ENCODE results near the gene DUSP11.

Gene DUSP11

DNA sequence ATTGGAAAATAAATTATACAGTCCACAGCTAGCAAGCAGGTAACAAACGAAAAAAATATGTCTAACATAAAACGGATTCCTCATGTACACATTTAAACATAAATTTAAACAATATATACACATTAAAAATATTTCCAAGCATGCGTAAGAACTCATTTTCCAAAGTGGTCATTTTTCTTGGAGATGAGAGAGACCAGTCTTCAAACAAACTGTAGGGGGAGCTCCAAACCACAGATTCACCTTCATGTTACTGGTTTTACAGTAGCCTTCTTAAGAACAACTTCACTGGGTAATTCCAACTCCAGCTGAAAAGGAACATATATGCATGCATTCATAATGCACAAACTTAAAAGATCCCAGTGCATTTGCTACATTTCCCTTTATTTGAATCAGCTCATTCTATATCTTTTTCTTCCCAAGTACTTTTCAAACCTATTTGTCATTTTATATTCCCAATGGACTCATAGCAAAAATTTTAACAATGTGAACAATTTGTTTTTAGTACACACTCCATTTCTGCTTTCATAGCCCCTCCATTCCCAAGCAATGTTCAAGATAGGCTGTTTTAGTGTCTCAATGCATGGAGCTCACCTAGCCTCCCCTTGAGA, 44.1 kb upstream of the DUSP11 start:
- TF ChIP-seq, protein P1, sequence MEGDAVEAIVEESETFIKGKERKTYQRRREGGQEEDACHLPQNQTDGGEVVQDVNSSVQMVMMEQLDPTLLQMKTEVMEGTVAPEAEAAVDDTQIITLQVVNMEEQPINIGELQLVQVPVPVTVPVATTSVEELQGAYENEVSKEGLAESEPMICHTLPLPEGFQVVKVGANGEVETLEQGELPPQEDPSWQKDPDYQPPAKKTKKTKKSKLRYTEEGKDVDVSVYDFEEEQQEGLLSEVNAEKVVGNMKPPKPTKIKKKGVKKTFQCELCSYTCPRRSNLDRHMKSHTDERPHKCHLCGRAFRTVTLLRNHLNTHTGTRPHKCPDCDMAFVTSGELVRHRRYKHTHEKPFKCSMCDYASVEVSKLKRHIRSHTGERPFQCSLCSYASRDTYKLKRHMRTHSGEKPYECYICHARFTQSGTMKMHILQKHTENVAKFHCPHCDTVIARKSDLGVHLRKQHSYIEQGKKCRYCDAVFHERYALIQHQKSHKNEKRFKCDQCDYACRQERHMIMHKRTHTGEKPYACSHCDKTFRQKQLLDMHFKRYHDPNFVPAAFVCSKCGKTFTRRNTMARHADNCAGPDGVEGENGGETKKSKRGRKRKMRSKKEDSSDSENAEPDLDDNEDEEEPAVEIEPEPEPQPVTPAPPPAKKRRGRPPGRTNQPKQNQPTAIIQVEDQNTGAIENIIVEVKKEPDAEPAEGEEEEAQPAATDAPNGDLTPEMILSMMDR (IDR thresholded peaks at IDR 0.05; ENCODE audit: low read depth, low read length): peak; percentile 77
- in situ Hi-C loops (cut with HindIII; ENCODE audit: low sequenced_read_pairs): no loop called here
- no peak overlapping the region for H3K4me3 ChIP-seq (ENCODE audit: low read depth, low read length)
- peak; percentile 88 for DNase-seq (ENCODE audit: low read depth, low spot score)

DNA sequence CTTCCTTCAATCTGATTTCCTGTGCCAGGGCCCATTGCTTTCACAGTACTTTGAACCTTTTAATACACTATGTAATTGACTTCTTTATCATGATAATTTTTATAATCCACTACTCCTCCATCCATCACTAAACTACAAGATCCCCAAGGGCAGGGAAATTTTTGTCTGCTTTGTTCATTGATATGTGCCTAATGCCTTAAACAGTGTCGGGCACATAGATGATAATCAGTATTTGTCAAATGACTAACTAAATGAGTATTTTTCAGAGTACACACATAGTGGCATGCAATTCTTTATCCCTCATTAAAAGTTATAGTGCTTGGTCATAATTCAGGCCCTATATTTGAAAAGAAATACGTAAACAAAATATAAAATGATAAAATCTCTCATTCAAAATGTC, 43.5 kb upstream of the DUSP11 start:
- no peak overlapping the region for H3K4me3 ChIP-seq (ENCODE audit: low read depth, low read length)
- no peak for DNase-seq (ENCODE audit: low read depth, low spot score)
- in situ Hi-C loops (cut with HindIII; ENCODE audit: low sequenced_read_pairs): no loop called here
- TF ChIP-seq, protein P1 (IDR thresholded peaks at IDR 0.05; ENCODE audit: low read depth, low read length): no peak

DNA sequence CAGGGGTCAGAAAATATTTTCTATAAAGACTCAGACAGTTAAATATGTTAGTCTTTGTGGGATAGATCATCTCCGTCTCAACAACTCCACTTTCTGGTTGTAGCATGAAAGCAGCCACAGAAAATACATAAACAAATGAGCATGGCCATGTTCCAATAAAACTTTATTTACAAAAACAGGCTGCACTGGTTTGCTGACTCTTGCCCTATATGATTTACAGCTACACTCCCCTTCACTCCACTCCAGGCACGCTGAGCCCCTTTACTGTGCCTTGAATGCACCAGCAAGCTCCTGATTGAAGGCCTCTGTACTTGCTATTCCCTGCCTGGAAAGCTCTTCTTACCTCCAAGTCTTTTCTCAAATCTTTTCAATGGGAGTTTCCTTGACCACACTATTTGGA, 43.1 kb upstream of the DUSP11 start:
- TF ChIP-seq, protein P1 (IDR thresholded peaks at IDR 0.05; ENCODE audit: low read depth, low read length): no peak
- in situ Hi-C loops (cut with HindIII; ENCODE audit: low sequenced_read_pairs): no loop called here
- DNase-seq (ENCODE audit: low read depth, low spot score): no peak
- no peak overlapping the region for H3K4me3 ChIP-seq (ENCODE audit: low read depth, low read length)

DNA sequence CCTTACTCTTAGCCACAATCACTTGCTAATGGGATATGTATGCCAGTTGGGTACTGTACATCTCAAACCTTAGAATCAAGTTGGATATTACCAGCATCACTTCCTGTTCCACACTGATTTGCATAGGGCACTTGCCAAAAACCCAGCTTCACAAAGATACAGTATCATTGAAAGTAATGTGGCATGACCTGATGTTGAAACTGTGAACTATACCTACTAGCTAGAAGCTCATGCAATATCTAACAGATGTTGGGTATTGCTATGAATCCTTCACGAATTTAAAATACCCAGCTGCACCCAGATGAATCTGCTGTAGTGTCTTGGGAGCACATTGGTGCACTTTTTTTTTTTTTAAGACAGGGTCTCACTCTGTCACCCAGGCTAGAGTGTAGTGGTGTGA, 42.4 kb upstream of the DUSP11 start:
- no peak for DNase-seq (ENCODE audit: low read depth, low spot score)
- in situ Hi-C loops (cut with HindIII; ENCODE audit: low sequenced_read_pairs): no loop called here
- TF ChIP-seq, protein P1 (IDR thresholded peaks at IDR 0.05; ENCODE audit: low read depth, low read length): no peak
- no peak overlapping the region for H3K4me3 ChIP-seq (ENCODE audit: low read depth, low read length)

DNA sequence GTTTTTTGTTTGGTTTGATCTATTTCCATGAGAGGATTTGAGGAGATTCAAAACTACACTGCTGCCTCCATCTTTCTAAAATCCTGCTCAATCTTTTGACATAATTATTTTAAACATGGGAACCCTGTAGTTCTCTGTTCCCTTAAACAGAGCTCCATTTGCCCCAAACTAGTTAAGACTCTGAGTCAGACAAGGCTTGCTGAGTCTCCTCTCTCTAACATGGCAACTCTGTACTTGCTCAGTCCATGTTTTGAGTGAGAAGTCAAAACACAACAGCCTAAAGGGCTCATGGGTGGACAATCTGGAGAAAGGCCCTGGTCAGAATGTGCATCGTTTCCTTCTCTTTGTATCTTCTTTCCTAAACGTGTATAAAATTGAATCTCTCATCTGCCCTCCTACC, 41.8 kb upstream of the DUSP11 start:
- TF ChIP-seq, protein P1 (IDR thresholded peaks at IDR 0.05; ENCODE audit: low read depth, low read length): no peak
- in situ Hi-C loops (cut with HindIII; ENCODE audit: low sequenced_read_pairs): no loop called here
- no peak for DNase-seq (ENCODE audit: low read depth, low spot score)

DNA sequence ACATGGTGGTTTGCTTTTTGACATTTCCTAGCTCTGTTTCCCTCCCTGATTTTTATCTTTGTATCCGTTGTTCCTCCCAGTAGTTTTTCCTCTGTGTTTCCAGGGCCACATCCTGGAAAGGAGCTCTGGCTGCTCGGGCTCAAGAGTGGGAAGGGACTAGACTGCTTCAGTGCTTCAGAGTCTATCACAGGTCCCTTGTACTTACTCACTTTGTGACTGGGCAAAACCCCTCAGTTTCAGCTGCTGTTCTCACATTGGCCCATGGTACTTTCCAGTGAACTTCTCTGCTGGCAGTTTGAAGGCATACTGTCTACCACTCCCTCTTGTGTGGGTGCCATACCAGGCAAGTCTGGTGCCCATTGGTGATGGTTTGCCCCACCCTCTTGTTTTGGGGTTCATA, 41.3 kb upstream of the DUSP11 start:
- TF ChIP-seq, protein P1 (IDR thresholded peaks at IDR 0.05; ENCODE audit: low read depth, low read length): no peak
- no peak overlapping the region for H3K4me3 ChIP-seq (ENCODE audit: low read depth, low read length)
- no peak for DNase-seq (ENCODE audit: low read depth, low spot score)
- in situ Hi-C loops (cut with HindIII; ENCODE audit: low sequenced_read_pairs): no loop called here

More for the DNA sequence above, 41.8 kb upstream of the DUSP11 start:
- no peak overlapping the region for H3K4me3 ChIP-seq (ENCODE audit: low read depth, low read length)
